Suprapubic skin (tissue), 4 donors: ENCODE results near the gene SLC49A3. TPM values are rescaled to one million over a fixed set of nuclear protein-coding genes. Genes with fewer than 3 reads are reported as not detected.

ENCODE experiments used
- DNase-seq, 2 donors: peaks; one replicate each; pipeline ENCODE4 v3.0.0-alpha.2; 2019; ENCODE audit warnings: low spot score in 2 of 2
- H3K27ac ChIP-seq: fragments of 200-600 bp; sonication (generic); one replicate; pipeline ENCODE4 v1.5.1; 2019
- H3K27me3 ChIP-seq: fragments of 200-600 bp; sonication (generic); one replicate; pipeline ENCODE4 v1.5.1; 2019
- H3K36me3 ChIP-seq: fragments of 200-600 bp; sonication (generic); one replicate; pipeline ENCODE4 v1.5.1; 2019
- H3K4me1 ChIP-seq: fragments of 200-600 bp; sonication (generic); one replicate; pipeline ENCODE4 v1.5.1; 2019
- H3K4me3 ChIP-seq: fragments of 200-600 bp; sonication (generic); one replicate; pipeline ENCODE4 v1.5.1; 2019; ENCODE audit warnings: mild to moderate bottlenecking
- H3K9me3 ChIP-seq: fragments of 200-600 bp; sonication (generic); one replicate; pipeline ENCODE4 v1.5.1; 2019
- CTCF ChIP-seq, 2 donors: fragments of 200-600 bp in 1 of 2; fragments of 450-650 bp in 1 of 2; sonication (generic) in 1 of 2; IDR thresholded peaks; one replicate each; pipeline ENCODE4 v1.5.1; 2016 to 2019; ENCODE audit warnings: antibody characterized with exemption in 2 of 2, mild to moderate bottlenecking in 1 of 2, moderate library complexity in 1 of 2
- EP300 ChIP-seq: sonication (generic); formaldehyde crosslinking; IDR thresholded peaks from one replicate; pipeline ENCODE4 v1.6.1; 2017; ENCODE audit warnings: antibody characterized with exemption
- POLR2A ChIP-seq, 2 donors: fragments of 450-650 bp; IDR thresholded peaks; one replicate each; pipeline ENCODE4 v1.6.1; 2017; ENCODE audit warnings: antibody characterized with exemption in 2 of 2, mild to moderate bottlenecking in 2 of 2, moderate library complexity in 2 of 2
- POLR2AphosphoS5 ChIP-seq, 3 donors: sonication (generic); formaldehyde crosslinking; IDR thresholded peaks; one replicate each; pipeline ENCODE4 v1.6.1; 2017; ENCODE audit warnings: antibody characterized with exemption in 3 of 3
- WGBS: methylation state at CpG from one replicate; pipeline ENCODE4 v1.1.5; 2018; 5-methylcytosine and 5-hydroxymethylcytosine counted together
- total RNA-seq, 4 donors: library from RNA; depleted of rRNA; stranded (reverse); fragments of >200 nt; gene quantifications; one replicate each; pipeline ENCODE4 v1.1.0, GENCODE V29; 2016

Gene SLC49A3
- total RNA-seq, 4 donors from 2014 or later = 8.9 to 21.1 (median 17.4) TPM

- Histone ChIP-seq H3K4me3 (no peak overlapping the region), H3K36me3 (peaks cover 20% of the 10 kb centered on the region), H3K27me3 (peaks cover 20% of the 10 kb centered on the region), H3K4me1 (peaks cover 11% of the 10 kb centered on the region), H3K27ac (no peak overlapping the region), H3K9me3 (no peaks in the 10 kb centered on the region)
- no peak for DNase-seq
- TF ChIP-seq POLR2A (IDR thresholded peaks at IDR 0.05) (no peak), POLR2AphosphoS5 (IDR thresholded peaks at IDR 0.05) (no peak), CTCF (IDR thresholded peaks at IDR 0.05) (no peak), EP300 (no peak)
- 68% methylated on average over 10 of the region's 10 CpGs for WGBS
Measured at GRCh38 chr4:667545-667925, 21.4 kb downstream of the SLC49A3 start.

- peaks cover 20% of the 10 kb centered on the region for H3K27me3 ChIP-seq
- WGBS = 61% methylated on average over 6 of the region's 28 CpGs
- no peak overlapping the region for H3K4me3 ChIP-seq
- H3K9me3 ChIP-seq = no peaks in the 10 kb centered on the region
- TF ChIP-seq CTCF (IDR thresholded peaks at IDR 0.05) (no peak), POLR2AphosphoS5 (IDR thresholded peaks at IDR 0.05) (no peak), POLR2A (IDR thresholded peaks at IDR 0.05) (no peak), EP300 (no peak)
- no peak overlapping the region for H3K27ac ChIP-seq
- H3K36me3 ChIP-seq = peaks cover 15% of the 10 kb centered on the region
- peaks cover 11% of the 10 kb centered on the region for H3K4me1 ChIP-seq
- no peak for DNase-seq
Measured at GRCh38 chr4:666822-667544, 22.0 kb downstream of the SLC49A3 start.

DNA sequence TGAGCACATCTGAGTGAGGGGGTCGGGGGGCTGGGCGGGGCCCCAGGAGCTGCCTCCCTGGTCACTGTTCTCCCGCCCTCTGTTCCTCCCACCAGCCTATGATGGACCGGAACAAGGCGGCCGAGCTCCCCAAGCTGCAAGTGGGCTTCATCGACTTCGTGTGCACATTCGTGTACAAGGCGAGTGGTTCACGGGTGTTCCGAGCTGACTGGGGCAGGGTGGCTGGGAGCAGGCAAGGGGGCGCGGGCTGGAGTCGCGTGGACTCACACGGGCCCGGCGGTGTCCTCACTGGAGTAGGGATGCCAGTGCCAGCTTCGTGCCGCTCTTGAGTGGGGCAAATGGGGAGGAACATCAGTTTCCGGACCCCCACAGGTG is 22.5 kb downstream of the SLC49A3 start:
- no peak for TF ChIP-seq CTCF (IDR thresholded peaks at IDR 0.05)
- no peak for TF ChIP-seq POLR2AphosphoS5 (IDR thresholded peaks at IDR 0.05)
- no peak for TF ChIP-seq EP300
- no peak for TF ChIP-seq POLR2A (IDR thresholded peaks at IDR 0.05)
- Histone ChIP-seq H3K36me3 (peaks cover 9% of the 10 kb centered on the region), H3K4me3 (no peak overlapping the region), H3K4me1 (peaks cover 11% of the 10 kb centered on the region), H3K9me3 (no peaks in the 10 kb centered on the region), H3K27me3 (peaks cover 20% of the 10 kb centered on the region), H3K27ac (no peak overlapping the region)
- DNase-seq = no peak
- 90% methylated on average over 6 of the region's 22 CpGs for WGBS

DNA sequence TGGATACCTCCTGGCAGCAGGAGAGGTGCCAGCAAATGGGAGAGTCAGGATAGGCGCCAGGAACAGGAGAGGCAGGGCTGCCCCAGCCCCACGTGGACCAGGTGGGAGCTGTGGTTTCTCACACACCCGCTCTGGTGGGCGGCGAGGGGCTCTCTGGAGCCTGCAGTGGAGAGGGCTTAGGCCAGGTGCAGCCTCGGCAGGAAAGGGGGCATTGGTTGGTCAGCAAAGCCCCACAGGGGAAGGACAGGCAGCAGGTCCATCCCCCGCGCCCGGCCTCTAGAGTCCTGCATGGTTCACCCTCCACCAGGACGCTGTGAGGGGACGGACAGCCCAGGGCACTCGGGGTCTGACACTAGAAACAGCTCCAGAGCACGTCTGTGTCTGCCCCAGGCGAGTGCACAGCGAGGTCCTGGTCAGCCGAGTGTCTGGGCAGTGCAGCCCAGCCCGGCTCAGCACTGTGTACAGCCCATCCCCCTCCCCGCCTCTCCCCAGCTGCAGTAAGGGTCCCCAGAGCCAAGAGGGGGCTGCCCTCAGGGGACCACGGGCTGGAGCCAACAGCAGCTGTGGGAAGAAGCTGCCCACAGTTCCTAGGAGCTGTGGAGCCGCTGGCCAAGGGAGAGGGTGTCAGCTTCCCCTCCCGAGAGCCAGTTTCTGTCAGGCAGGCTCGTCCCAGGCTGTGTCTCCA is 23.1 kb downstream of the SLC49A3 start:
- Histone ChIP-seq H3K27ac (no peak overlapping the region), H3K4me3 (no peak overlapping the region), H3K4me1 (peaks cover 11% of the 10 kb centered on the region), H3K27me3 (peaks cover 20% of the 10 kb centered on the region), H3K9me3 (no peaks in the 10 kb centered on the region), H3K36me3 (peaks cover 4% of the 10 kb centered on the region)
- no peak for TF ChIP-seq POLR2AphosphoS5 (IDR thresholded peaks at IDR 0.05)
- no peak for TF ChIP-seq POLR2A (IDR thresholded peaks at IDR 0.05)
- no peak for TF ChIP-seq EP300
- no peak for TF ChIP-seq CTCF (IDR thresholded peaks at IDR 0.05)
- WGBS = 40% methylated on average over 1 of the region's 22 CpGs
- DNase-seq = peak in 1 of 2 donors; percentile 57

GRCh38 chr4:665381-665750 is 23.6 kb downstream of the SLC49A3 start:
- Histone ChIP-seq H3K4me3 (no peak overlapping the region), H3K36me3 (no peaks in the 10 kb centered on the region), H3K4me1 (peaks cover 11% of the 10 kb centered on the region), H3K27ac (no peak overlapping the region), H3K27me3 (peaks cover 20% of the 10 kb centered on the region), H3K9me3 (no peaks in the 10 kb centered on the region)
- 85% methylated on average over 8 of the region's 12 CpGs for WGBS
- no peak for TF ChIP-seq POLR2AphosphoS5 (IDR thresholded peaks at IDR 0.05)
- no peak for TF ChIP-seq EP300
- TF ChIP-seq POLR2A (IDR thresholded peaks at IDR 0.05) = no peak
- no peak for TF ChIP-seq CTCF (IDR thresholded peaks at IDR 0.05)
- no peak for DNase-seq
